Measurements from ENCODE around the gene SLC6A2.
"Not testable (repeated sequence)": the region's sequence is repeated elsewhere in the genome, so short reads cannot be mapped to it uniquely, and the experiment has no call there.

Gene SLC6A2

DNA sequence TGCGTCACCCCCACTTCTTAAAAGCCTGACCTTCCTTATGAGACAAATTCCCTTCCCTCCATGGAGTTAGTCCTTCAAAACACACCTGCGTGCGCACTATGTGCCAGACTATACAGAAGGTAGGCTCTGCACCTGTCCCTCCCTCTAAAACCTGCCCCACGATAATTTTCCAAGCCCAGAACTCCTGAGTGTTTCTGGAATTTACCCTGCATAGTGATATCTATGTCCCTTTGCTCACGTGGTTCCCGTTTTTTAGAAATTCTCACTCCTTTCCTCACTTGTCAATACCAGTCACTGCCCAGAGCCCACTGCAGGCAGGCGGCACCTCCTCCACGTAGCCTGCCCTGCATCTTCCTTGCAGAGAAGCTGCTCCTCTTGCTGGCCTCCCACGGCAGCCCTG, 82.2 kb downstream of the SLC6A2 start:
- DNase-seq (ENCODE audit: low spot score) = no peak
- TF ChIP-seq, protein P1, sequence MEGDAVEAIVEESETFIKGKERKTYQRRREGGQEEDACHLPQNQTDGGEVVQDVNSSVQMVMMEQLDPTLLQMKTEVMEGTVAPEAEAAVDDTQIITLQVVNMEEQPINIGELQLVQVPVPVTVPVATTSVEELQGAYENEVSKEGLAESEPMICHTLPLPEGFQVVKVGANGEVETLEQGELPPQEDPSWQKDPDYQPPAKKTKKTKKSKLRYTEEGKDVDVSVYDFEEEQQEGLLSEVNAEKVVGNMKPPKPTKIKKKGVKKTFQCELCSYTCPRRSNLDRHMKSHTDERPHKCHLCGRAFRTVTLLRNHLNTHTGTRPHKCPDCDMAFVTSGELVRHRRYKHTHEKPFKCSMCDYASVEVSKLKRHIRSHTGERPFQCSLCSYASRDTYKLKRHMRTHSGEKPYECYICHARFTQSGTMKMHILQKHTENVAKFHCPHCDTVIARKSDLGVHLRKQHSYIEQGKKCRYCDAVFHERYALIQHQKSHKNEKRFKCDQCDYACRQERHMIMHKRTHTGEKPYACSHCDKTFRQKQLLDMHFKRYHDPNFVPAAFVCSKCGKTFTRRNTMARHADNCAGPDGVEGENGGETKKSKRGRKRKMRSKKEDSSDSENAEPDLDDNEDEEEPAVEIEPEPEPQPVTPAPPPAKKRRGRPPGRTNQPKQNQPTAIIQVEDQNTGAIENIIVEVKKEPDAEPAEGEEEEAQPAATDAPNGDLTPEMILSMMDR (IDR thresholded peaks at IDR 0.05; ENCODE audit: borderline replicate concordance, control extremely low read depth, extremely low read depth, insufficient read depth, missing control alignments) = no peak
- in situ Hi-C loops (cut with MboI; ENCODE audit: low sequenced_read_pairs, unreplicated experiment) = no loop called here

DNA sequence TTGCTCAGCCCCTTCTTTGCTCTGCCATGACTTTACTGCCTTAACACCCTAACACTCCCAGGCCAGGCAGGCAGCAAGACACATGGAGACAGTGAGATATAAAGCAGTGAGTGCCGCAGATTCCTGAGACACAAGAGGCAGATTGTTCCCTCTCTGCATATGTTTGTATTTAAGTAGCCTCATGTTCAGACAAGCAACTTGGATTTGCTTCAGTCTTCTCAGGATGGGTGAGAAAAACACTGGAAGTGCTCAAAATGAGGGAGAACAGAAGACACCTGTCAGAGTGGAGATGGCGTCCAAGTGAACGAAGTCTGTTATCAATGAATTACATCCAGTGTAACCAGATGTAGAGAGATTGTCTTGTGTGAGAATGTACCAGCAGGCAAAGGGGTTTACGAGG, 90.3 kb downstream of the SLC6A2 start:
- no peak for DNase-seq (ENCODE audit: low spot score)
- in situ Hi-C loops (cut with MboI; ENCODE audit: low sequenced_read_pairs, unreplicated experiment) = no loop called here
- TF ChIP-seq, protein P1 (IDR thresholded peaks at IDR 0.05; ENCODE audit: borderline replicate concordance, control extremely low read depth, extremely low read depth, insufficient read depth, missing control alignments) = no peak

DNA sequence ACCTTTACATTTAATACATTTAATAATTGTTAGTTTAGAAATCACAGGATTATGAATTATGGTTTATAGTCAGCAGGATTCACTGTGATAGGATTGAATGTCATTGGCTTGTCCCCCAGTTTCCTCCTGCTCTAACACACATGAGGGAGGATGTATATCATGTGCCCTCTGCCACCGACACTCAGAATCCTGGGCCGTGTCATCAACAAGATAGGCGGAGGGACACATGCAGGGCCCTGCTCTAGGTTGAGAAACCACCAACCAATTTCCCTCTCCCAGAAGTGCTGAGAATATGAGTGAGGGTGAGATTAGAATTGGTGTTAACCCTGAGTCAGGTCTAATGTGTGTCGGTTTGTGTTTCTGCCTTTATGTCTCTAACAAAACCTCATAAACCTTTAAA, 92.0 kb downstream of the SLC6A2 start:
- in situ Hi-C loops (cut with MboI; ENCODE audit: low sequenced_read_pairs, unreplicated experiment) = no loop called here
- TF ChIP-seq, protein P1 (IDR thresholded peaks at IDR 0.05; ENCODE audit: borderline replicate concordance, control extremely low read depth, extremely low read depth, insufficient read depth, missing control alignments) = no peak

DNA sequence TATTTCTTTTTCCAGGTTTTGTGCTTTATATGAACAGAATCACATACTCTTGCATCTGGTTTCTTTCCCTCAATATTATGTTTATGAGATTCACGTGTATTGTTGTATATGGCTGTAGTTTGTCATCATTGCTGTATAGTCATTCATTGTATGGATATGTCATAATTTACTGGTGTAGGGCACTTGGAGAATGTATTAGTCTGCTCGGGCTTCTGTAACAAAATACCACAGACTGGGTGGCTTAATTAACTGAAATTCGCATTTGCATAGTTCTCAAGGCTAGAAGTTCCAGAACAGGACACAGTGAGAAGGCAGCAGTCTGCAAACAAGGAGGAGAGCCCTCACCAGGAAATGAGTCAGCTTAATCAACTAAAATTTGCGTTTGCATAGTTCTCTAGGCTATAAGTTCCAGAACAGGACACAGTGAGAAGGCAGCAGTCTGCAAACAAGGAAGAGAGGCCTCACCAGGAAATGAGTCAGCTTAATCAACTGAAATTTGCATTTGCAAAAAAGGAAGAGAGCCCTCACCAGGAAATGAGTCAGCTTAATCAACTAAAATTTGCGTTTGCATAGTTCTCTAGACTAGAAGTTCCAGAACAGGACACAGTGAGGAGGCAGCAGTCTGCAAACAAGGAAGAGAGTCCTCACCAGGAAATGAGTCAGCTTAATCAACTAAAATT, 96.8 kb downstream of the SLC6A2 start:
- DNase-seq (ENCODE audit: low spot score); in situ Hi-C loops (cut with MboI; ENCODE audit: low sequenced_read_pairs, unreplicated experiment): not testable (repeated sequence)

More for the DNA sequence above, 92.0 kb downstream of the SLC6A2 start:
- no peak for DNase-seq (ENCODE audit: low spot score)

DNA sequence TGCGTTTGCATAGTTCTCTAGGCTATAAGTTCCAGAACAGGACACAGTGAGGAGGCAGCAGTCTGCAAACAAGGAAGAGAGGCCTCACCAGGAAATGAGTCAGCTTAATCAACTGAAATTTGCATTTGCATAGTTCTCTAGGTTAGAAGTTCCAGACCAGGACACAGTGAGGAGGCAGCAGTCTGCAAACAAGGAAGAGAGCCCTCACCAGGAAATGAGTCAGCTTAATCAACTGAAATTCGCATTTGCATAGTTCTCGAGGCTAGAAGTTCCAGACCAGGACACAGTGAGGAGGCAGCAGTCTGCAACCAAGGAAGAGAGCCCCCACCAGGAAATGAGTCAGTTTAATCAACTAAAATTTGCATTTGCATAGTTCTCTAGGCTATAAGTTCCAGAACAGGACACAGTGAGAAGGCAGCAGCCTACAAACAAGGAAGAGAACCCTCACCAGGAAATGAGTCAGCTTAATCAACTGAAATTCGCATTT, 97.4 kb downstream of the SLC6A2 start:
- DNase-seq (ENCODE audit: low spot score); in situ Hi-C loops (cut with MboI; ENCODE audit: low sequenced_read_pairs, unreplicated experiment): not testable (repeated sequence)

Measured in GM13976 (cell line).